Right forelimb (tissue), 1 donor: ENCODE results near the gene B3GNT2.
"Not testable (repeated sequence)": the region's sequence is repeated elsewhere in the genome, so short reads cannot be mapped to it uniquely, and the experiment has no call there.

Experiments used
- DNase-seq: peaks from one replicate; pipeline ENCODE4 v3.0.0-alpha.2; 2018

The B3GNT2 gene

GRCh38 chr2:62248226-62248625 lies 52.3 kb downstream of the B3GNT2 start:
- DNase-seq: no peak

DNA sequence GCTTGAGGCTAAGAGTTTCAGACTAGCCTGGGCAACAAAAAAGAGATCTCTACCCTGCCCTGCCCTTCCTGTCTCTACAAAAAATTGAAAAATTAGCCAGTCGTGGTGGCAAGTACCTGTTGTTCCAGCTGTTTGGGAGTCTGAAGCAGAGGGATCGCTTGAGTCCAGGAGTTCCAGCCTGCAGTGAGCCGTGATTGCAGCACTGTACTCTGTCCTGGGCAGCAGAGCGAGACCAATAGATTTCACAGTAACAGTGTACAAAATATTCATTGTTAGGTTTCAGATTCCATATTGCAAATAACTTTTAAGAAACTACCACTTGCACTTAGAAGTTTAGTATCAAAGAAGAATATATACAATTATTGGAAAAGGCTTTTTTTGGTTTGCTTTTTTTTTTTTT lies 54.3 kb downstream of the B3GNT2 start:
- DNase-seq: no peak

DNA sequence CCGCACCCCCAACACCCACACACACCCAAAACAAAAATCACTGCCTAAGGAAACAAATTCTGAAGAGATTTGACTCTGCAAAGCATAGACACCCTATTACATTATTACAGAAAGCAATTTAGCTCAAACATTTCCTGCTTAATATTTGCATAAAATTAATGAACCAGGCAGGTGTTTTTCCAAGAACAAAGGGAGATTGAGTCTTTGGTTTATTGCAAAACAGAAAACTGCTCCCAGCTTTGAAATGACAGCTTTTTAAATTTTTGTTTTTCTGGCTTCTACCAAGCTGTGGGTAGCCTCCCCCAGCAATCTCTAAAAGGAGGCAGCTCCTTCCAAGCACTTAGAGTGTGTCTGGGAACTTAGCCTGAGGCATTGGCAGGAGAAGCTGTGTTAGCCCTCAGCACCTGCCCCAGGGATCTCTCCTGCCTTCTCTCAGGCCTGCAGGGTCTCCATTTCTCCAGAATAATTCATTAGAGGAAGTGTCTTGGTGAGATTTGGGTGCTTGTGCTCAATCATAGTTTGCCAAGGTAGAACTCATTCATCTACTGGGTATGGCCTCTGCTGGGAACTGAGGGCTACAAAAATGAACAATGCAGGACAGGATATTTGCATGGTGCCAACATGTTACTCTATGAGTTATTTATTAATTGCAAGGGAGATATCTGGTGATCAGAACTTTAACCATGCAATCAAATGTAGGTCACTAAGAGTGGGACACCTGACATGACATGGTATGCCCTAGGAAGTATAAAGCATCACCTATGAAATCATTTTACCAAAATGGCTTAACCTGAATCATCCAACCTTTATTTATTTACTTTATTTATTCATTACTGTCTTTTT lies 58.7 kb downstream of the B3GNT2 start:
- no peak for DNase-seq

DNA sequence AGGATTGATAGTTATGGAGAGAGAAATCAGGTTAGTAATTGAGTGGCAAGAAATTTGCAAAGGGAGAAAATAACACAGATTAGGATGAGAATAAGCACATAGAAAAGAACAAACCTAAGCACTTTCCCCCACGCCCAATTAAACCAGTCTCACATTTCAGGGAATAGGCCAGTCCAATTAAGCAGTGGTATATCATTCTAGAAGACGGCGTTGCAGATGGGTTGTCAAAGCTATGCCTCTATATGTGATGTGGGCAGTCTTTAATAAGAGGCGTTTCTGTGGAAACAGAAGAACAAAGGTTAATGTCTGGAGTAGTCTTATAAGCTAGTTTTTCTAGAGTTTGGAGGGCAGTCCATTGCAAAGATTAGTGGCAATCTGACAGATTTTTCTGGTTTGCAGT lies 61.6 kb downstream of the B3GNT2 start:
- no peak for DNase-seq

DNA sequence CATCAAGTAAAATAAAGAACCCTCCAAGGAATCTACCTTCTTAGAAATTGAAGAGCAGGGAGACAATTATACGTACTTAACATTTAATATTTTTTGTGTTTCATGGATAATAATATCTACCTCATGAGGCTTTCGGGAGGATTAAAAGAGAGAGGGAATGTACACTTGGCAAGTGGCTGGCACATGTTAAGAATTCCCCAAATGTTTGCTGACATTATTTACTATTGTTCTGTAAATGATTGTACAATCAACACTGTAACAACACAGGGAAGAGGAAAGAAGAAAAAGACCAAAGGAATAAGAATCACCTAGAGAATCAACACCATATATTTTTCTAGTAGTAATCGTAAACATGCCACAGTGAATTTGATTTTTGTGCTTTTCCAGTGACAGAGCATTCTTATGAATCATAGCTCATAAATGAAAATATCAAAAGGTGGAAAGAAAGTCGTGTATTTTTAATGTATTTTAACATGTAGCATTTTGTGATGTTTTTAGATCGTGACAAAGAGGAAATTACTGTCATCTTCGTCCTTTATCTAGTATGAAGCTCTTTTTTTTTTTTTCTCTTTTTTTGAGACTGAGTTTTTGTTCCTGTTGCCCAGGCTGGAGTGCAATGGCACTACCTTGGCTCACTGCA lies 67.3 kb downstream of the B3GNT2 start:
- DNase-seq: no peak

- DNase-seq: no peak
These were observed 68.3 kb downstream of the B3GNT2 start for GRCh38 chr2:62264186-62264585.

DNA sequence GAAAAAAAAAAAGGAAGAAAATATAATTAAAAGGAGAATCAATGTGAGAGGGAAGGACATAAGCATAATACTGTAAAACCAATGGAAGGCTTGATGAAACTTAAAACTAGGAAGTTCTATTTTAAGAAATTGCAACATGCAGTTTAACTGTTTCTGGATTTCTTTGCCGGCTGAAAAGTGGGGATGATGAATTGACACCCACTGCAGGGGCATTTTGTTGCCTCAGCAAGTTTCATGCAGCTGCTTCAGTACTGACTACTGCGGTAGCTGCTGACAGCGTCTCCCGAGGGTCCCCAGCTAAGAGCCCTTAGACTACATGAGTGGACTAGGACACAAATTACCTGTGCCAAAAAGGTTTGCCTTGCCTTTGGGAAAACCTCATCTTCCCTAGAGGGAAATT lies 69.2 kb downstream of the B3GNT2 start:
- DNase-seq: no peak

GRCh38 chr2:62266433-62267038 lies 70.6 kb downstream of the B3GNT2 start:
- DNase-seq: no peak

- no peak for DNase-seq
These were observed 71.8 kb downstream of the B3GNT2 start for GRCh38 chr2:62267696-62268095.

- not testable (repeated sequence) for DNase-seq
These were observed 72.8 kb downstream of the B3GNT2 start for GRCh38 chr2:62268681-62269188.

DNA sequence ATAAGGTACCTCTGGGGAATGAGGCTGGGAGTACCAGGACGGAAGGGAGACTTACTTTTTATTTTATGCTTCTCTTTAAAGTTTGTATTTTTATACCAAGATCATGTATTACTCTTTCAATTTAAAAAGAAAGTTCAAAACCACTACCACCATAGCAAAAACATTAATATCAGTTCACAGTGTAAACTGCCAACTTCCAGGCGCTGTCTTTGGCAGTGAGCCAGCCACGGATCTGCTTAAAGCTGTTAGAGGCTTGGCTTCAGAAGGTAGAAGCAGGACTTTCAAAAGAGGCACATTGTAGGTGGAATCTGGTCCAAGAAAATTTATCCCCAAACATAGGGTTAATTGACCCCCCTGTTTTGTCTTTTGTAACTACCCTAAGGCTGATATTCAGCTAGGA lies 74.8 kb downstream of the B3GNT2 start:
- DNase-seq: no peak
